GM12878 (cell line): ENCODE results near the gene UNC13A. TPM values are rescaled to one million over a fixed set of nuclear protein-coding genes. Genes with fewer than 3 reads are reported as not detected.
A peak's percentile ranks its signal among the peaks of the same experiment; 100 is the strongest.

Experiments
- ATAC-seq: fragments of 200-7000 bp; cut with Tn5 transposase; 3 replicates; pipeline ENCODE4 v1.9.1; 2020; ENCODE audit warnings: mild to moderate bottlenecking, moderate library complexity
- BruUV-seq: library from RNA; stranded (reverse); fragments of 400-500 nt; replicated peaks from 2 replicates; lab custom pipeline; 2021; lab: Mats Ljungman, UMichigan
- CTCF ChIA-PET: fragments of 300-600 bp; sonication (Branson Sonifier 250); formaldehyde crosslinking; extraction: SDS; loops from one replicate; lab custom pipeline; 2021; ENCODE audit warnings: inconsistent platforms; lab: Yijun Ruan, JAX
- POLR2A ChIA-PET: fragments of 350-600 bp; formaldehyde crosslinking; extraction: SDS; loops from one replicate; lab custom pipeline; 2021; ENCODE audit warnings: inconsistent platforms; lab: Charles Lee
- RAD21 ChIA-PET: fragments of 300-600 bp; sonication (Branson Sonifier 250); formaldehyde crosslinking; loops from one replicate; lab custom pipeline; 2023; ENCODE audit warnings: antibody characterized with exemption; ENCODE audit not compliant: unreplicated experiment; lab: Charles Lee
- SMC1A ChIA-PET: fragments of 300-600 bp; sonication (Branson Sonifier 250); formaldehyde crosslinking; loops from one replicate; lab custom pipeline; 2023; ENCODE audit not compliant: unreplicated experiment, uncharacterized antibody; lab: Charles Lee
- DNase-seq: peaks from one replicate; pipeline ENCODE4 v3.0.0-alpha.2; 2011; ENCODE audit warnings: low read depth, low spot score
- FAIRE-seq: peaks from 3 replicates; lab custom pipeline; 2011; peaks lifted over from hg19 to GRCh38; lab: Jason Lieb, UNC
- H2AFZ ChIP-seq: 2 replicates; pipeline ENCODE4 v1.6.0; 2011; ENCODE audit warnings: low read depth, low read length, control low read depth; ENCODE audit not compliant: control insufficient read depth
- H3K27ac ChIP-seq: 2 replicates; pipeline ENCODE4 v1.5.1; 2011; ENCODE audit warnings: control low read depth; ENCODE audit not compliant: control insufficient read depth, insufficient read depth
- H3K27me3 ChIP-seq, 2 experiments: replicated peaks in 1 of 2; 2 replicates each; pipeline versions ENCODE4 v1.6.0 to v1.6.1; 2011; ENCODE audit warnings: low read length in 1 of 2; ENCODE audit not compliant: control insufficient read depth in 2 of 2, insufficient read depth in 2 of 2
- H3K36me3 ChIP-seq, 2 experiments: 2 replicates each; pipeline ENCODE4 v1.5.1; 2011; ENCODE audit warnings: low read length in 1 of 2; ENCODE audit not compliant: control insufficient read depth in 2 of 2, insufficient read depth in 2 of 2
- H3K4me1 ChIP-seq: 2 replicates; pipeline ENCODE4 v1.6.1; 2011; ENCODE audit warnings: mild to moderate bottlenecking, low read length, moderate library complexity, mixed read lengths; ENCODE audit not compliant: control insufficient read depth, insufficient read depth
- H3K4me2 ChIP-seq: 2 replicates; pipeline ENCODE4 v1.6.0; 2011; ENCODE audit warnings: control low read depth; ENCODE audit not compliant: control insufficient read depth, insufficient read depth
- H3K4me3 ChIP-seq: fragments of 200-600 bp; sonication (generic); 2 replicates; pipeline ENCODE4 v1.5.1; 2016
- H3K79me2 ChIP-seq: 2 replicates; pipeline ENCODE4 v1.6.0; 2011; ENCODE audit warnings: low read length; ENCODE audit not compliant: control insufficient read depth, insufficient read depth
- H3K9ac ChIP-seq: 2 replicates; pipeline ENCODE4 v1.8.0; 2011; ENCODE audit warnings: low read length, control low read depth, mixed read lengths; ENCODE audit not compliant: control insufficient read depth, insufficient read depth
- H3K9me3 ChIP-seq: replicated peaks from 3 replicates; pipeline ENCODE4 v1.5.1; 2011; ENCODE audit warnings: mild to moderate bottlenecking, low read length; ENCODE audit not compliant: control insufficient read depth, insufficient read depth
- H4K20me1 ChIP-seq: 2 replicates; pipeline ENCODE4 v1.6.0; 2011; ENCODE audit not compliant: control insufficient read depth, insufficient read depth
- BMI1 ChIP-seq: fragments of 450-650 bp; IDR thresholded peaks from 2 replicates; pipeline ENCODE4 v1.6.1; 2016; ENCODE audit warnings: mild to moderate bottlenecking, moderate library complexity, borderline replicate concordance
- CBFB ChIP-seq: IDR thresholded peaks from 2 replicates; pipeline ENCODE4 v1.6.1; 2016; ENCODE audit warnings: antibody characterized with exemption, low read depth
- FOXM1 ChIP-seq: IDR thresholded peaks from 2 replicates; pipeline ENCODE4 v1.6.1; 2012; ENCODE audit warnings: low read depth, mild to moderate bottlenecking, inconsistent platforms, low read length, moderate library complexity
- HDAC2 ChIP-seq: fragments of 200-600 bp; sonication (generic); IDR thresholded peaks from 2 replicates; pipeline ENCODE4 v1.6.1; 2017
- NFYA ChIP-seq: IDR thresholded peaks from 2 replicates; pipeline ENCODE4 v1.6.1; 2011; ENCODE audit warnings: low read depth, mild to moderate bottlenecking, low read length, improper control_type of control experiment, borderline replicate concordance
- NR2C1 ChIP-seq: fragments of 450-650 bp; IDR thresholded peaks from 2 replicates; pipeline ENCODE4 v1.6.1; 2017; ENCODE audit warnings: antibody characterized with exemption, mild to moderate bottlenecking, moderate library complexity
- RELA ChIP-seq: fragments of 450-650 bp; IDR thresholded peaks from 2 replicates; pipeline ENCODE4 v1.8.0; 2014; ENCODE audit warnings: borderline replicate concordance; ENCODE audit not compliant: partially characterized antibody
- RFX5 ChIP-seq: IDR thresholded peaks from 2 replicates; pipeline ENCODE4 v1.6.1; 2011; ENCODE audit warnings: low read depth, low read length, improper control_type of control experiment
- SIN3A ChIP-seq: IDR thresholded peaks from 2 replicates; pipeline ENCODE4 v1.6.1; 2012; ENCODE audit warnings: low read depth, low read length, improper control_type of control experiment
- SREBF2 ChIP-seq: IDR thresholded peaks from 2 replicates; pipeline ENCODE4 v1.6.1; 2012; ENCODE audit warnings: mild to moderate bottlenecking, low read length
- STAT1 ChIP-seq: fragments of 450-650 bp; conservative IDR thresholded peaks from 2 replicates; pipeline ENCODE4 v1.6.1; 2014; ENCODE audit warnings: antibody characterized with exemption, mild to moderate bottlenecking
- YY1 ChIP-seq: IDR thresholded peaks from 2 replicates; pipeline ENCODE4 v1.6.1; 2011; ENCODE audit warnings: low read depth, mild to moderate bottlenecking, low read length
- ZBED1 ChIP-seq: IDR thresholded peaks from 2 replicates; pipeline ENCODE4 v1.6.1; 2016; ENCODE audit warnings: borderline replicate concordance
- ZNF207 ChIP-seq: fragments of 450-650 bp; IDR thresholded peaks from 2 replicates; pipeline ENCODE4 v1.6.1; 2014; ENCODE audit warnings: antibody characterized with exemption, mild to moderate bottlenecking, borderline replicate concordance
- ZNF217 ChIP-seq: fragments of 450-650 bp; IDR thresholded peaks from 2 replicates; pipeline ENCODE4 v1.6.1; 2017; ENCODE audit warnings: antibody characterized with exemption, mild to moderate bottlenecking
- ZNF622 ChIP-seq: fragments of 450-650 bp; IDR thresholded peaks from 2 replicates; pipeline ENCODE4 v1.6.1; 2017; ENCODE audit warnings: mild to moderate bottlenecking, inconsistent platforms
- WGBS: methylation state at CpG from one replicate; pipeline ENCODE4 v1.1.6; 2016; ENCODE audit warnings: low lambda C conversion rate; ENCODE audit not compliant: insufficient replicate concordance, insufficient coverage; ENCODE audit errors: missing lambda C conversion rate; 5-methylcytosine and 5-hydroxymethylcytosine counted together
- in situ Hi-C: fragments of 300-500 bp; cut with MboI; formaldehyde crosslinking; loops from 9 replicates; pipeline ENCODE4 v1.14.3; 2018; ENCODE audit warnings: mixed read lengths
- intact Hi-C: fragments of 100-400 bp; cut with micrococcal nuclease; formaldehyde crosslinking; loops from one replicate; pipeline ENCODE4 v1.14.2; 2022; ENCODE audit not compliant: unreplicated experiment
- polyA plus RNA-seq, 11 experiments: library from polyadenylated mRNA; depleted of rRNA in 4 of 11; unstranded in 6 of 11; stranded (reverse) in 5 of 11; fragments of >200 nt; fragmentation: Nextera tagmentation in 4 of 11; fragmentation: Illumina TruSeq in 1 of 11; extraction: Ambion mirVana in 4 of 11; extraction: Trizol in 1 of 11; gene quantifications; 1 replicate in 1 of 11; 2 replicates in 10 of 11; pipeline versions ENCODE4 v1.2.1 to v1.2.3, GENCODE V29; 2011 to 2016; ENCODE audit warnings: inconsistent platforms in 2 of 11, missing spikeins in 2 of 11, low read depth in 1 of 11
- total RNA-seq, 4 experiments: library from RNA; depleted of rRNA in 3 of 4; stranded (reverse); fragments of >200 nt in 3 of 4; fragmentation: Illumina TruSeq in 1 of 4; extraction: Trizol in 1 of 4; gene quantifications; 2 replicates each; pipeline versions ENCODE4 v1.2.1 to v1.2.3, GENCODE V29; 2013 to 2021
- TF ChIP-seq, protein P1 (sequence below): fragments of 450-650 bp; IDR thresholded peaks from 2 replicates; pipeline ENCODE4 v1.6.1; 2017; ENCODE audit warnings: borderline replicate concordance
- TF ChIP-seq, protein P2 (sequence below): IDR thresholded peaks from 2 replicates; pipeline ENCODE4 v1.6.1; 2011; ENCODE audit warnings: borderline replicate concordance, low read depth, mild to moderate bottlenecking, moderate library complexity, mixed read lengths, low read length; ENCODE audit not compliant: insufficient read depth; ENCODE audit errors: extremely low read length

The UNC13A gene
- total and polyA plus RNA-seq, 10 of the 15 experiments (the other 5 are each of a cell fraction or from before 2014, with no cell fraction given), result under 0.01 to 0.23 (median 0.13) TPM; not detected in 1

DNA sequence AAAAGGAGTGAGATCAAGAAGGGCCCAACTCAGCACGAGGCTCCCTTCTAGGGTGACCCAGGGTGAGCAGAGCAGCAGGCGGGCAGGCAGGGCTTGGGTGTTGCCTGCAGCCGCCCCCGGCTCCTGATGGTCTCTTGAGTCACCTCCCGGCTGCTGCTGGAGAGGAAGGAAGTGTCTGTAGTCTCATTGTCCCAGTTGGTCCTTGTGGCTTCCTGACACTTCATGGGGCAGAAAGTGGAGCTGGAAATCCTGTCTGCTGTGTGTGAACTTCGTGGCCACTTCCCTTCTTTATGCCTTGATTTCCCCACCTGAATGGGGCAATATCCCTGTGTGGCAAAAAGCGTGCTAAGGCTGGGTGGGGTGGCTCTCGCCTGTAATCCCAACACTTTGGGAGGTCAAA, 33.7 kb upstream of the UNC13A start:
- POLR2A ChIA-PET, result interaction anchor here (0.6 to 3.7 kb wide), 2 partner anchors 33 to 311 kb away, joined by 3 to 21 read pairs; no protein-coding TSS in a partner anchor
- Histone ChIP-seq H3K9me3 (no peaks in the 10 kb centered on the region), H4K20me1 (0 out of 2 replicates have a peak, but pooled peaks cover 2% of the 10 kb centered on the region), H3K79me2 (peaks cover 23% of the 10 kb centered on the region), H3K27ac (peak overlapping the region; percentile 43; the same call in 1 of the 2 replicates), H3K4me2 (peak overlapping the region; percentile 87), H3K36me3 (peaks cover 9 to 24% of the 10 kb centered on the region in 2 experiments; a peak in 3 of 4 replicates), H3K27me3 (no peaks in the 10 kb centered on the region), H3K4me3 (peak overlapping the region; percentile 32; the same call in 1 of the 2 replicates), H2AFZ (no peak overlapping the region), H3K9ac (peak overlapping the region; percentile 15; the same call in 1 of the 2 replicates), H3K4me1 (peaks cover 27% of the 10 kb centered on the region)
- no peak for FAIRE-seq
- no peak for DNase-seq
- no TSS peak for BruUV-seq
- WGBS, result 41% methylated on average over 8 of the region's 8 CpGs
- SMC1A ChIA-PET, result interaction anchor here (0.6 to 7.6 kb wide), 6 partner anchors 17 to 61 kb away, joined by 3 to 91 read pairs (median 3); partner anchors contain the start of gene FCHO1
- ATAC-seq, result peak; percentile 8; the same call in 2 of the 3 replicates
- RAD21 ChIA-PET, result interaction anchor here (0.7 to 1.9 kb wide), 3 partner anchors 17 to 44 kb away, joined by 3 to 7 read pairs (median 3); no protein-coding TSS in a partner anchor
- CTCF ChIA-PET, result interaction anchor here (0.8 to 4.0 kb wide), 5 partner anchors 9 to 62 kb away, joined by 3 to 22 read pairs (median 5); no protein-coding TSS in a partner anchor
- TF ChIP-seq RELA (no peak), SREBF2 (no peak), ZNF622 (no peak), ZNF217 (no peak), STAT1 (no peak), RFX5 (no peak), NFYA (no peak), FOXM1 (no peak), CBFB (no peak), BMI1 (no peak), ZBED1 (no peak), NR2C1 (no peak), SIN3A (no peak), ZNF207 (no peak), HDAC2 (no peak), YY1 (no peak)
- TF ChIP-seq, protein P1, sequence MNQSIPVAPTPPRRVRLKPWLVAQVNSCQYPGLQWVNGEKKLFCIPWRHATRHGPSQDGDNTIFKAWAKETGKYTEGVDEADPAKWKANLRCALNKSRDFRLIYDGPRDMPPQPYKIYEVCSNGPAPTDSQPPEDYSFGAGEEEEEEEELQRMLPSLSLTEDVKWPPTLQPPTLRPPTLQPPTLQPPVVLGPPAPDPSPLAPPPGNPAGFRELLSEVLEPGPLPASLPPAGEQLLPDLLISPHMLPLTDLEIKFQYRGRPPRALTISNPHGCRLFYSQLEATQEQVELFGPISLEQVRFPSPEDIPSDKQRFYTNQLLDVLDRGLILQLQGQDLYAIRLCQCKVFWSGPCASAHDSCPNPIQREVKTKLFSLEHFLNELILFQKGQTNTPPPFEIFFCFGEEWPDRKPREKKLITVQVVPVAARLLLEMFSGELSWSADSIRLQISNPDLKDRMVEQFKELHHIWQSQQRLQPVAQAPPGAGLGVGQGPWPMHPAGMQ, result no peak
- TF ChIP-seq, protein P2, sequence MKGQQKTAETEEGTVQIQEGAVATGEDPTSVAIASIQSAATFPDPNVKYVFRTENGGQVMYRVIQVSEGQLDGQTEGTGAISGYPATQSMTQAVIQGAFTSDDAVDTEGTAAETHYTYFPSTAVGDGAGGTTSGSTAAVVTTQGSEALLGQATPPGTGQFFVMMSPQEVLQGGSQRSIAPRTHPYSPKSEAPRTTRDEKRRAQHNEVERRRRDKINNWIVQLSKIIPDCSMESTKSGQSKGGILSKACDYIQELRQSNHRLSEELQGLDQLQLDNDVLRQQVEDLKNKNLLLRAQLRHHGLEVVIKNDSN, result no peak
- intact Hi-C loops, result no loop called here
- in situ Hi-C loops, result no loop called here
